HepG2 (cell line): ENCODE data around the gene TSTD1. TPM values are rescaled to one million over a fixed set of nuclear protein-coding genes. Genes with fewer than 3 reads are reported as not detected.

Experiments
- ARNTL ChIP-seq: sonication (generic); formaldehyde crosslinking; IDR thresholded peaks from 2 replicates; pipeline ENCODE4 v1.4.0; 2020; ENCODE audit warnings: mild to moderate bottlenecking, missing genetic modification reagents
- EHMT2 ChIP-seq: fragments of 200-600 bp; sonication (generic); IDR thresholded peaks from 2 replicates; pipeline ENCODE4 v1.7.0; 2017; ENCODE audit warnings: antibody characterized with exemption, low read depth, low read length, borderline replicate concordance
- GPN1 ChIP-seq: sonication (generic); formaldehyde crosslinking; IDR thresholded peaks from 2 replicates; pipeline ENCODE4 v1.5.1; 2020; ENCODE audit warnings: missing genetic modification reagents, borderline replicate concordance
- IKZF1 ChIP-seq: fragments of 450-650 bp; IDR thresholded peaks from 2 replicates; pipeline ENCODE4 v1.7.1; 2016
- NR2C2 ChIP-seq: sonication (generic); formaldehyde crosslinking; IDR thresholded peaks from 2 replicates; pipeline ENCODE4 v1.4.0; 2020; ENCODE audit warnings: missing genetic modification reagents, mild to moderate bottlenecking, moderate library complexity, borderline replicate concordance
- NR2F2 ChIP-seq: IDR thresholded peaks from 2 replicates; pipeline ENCODE4 v1.6.1; 2012; ENCODE audit warnings: low read depth, inconsistent platforms, borderline replicate concordance
- TRIM24 ChIP-seq: sonication (generic); formaldehyde crosslinking; IDR thresholded peaks from 2 replicates; pipeline ENCODE4 v1.8.0; 2022; ENCODE audit warnings: mild to moderate bottlenecking, missing genetic modification reagents
- ZFP90 ChIP-seq: sonication (generic); formaldehyde crosslinking; IDR thresholded peaks from 2 replicates; pipeline ENCODE4 v1.8.0; 2022; ENCODE audit warnings: missing genetic modification reagents, mild to moderate bottlenecking, inconsistent platforms, borderline replicate concordance
- ZNF720 ChIP-seq: sonication (generic); formaldehyde crosslinking; IDR thresholded peaks from 2 replicates; pipeline ENCODE4 v1.4.0; 2020; ENCODE audit warnings: missing genetic modification reagents
- ZSCAN31 ChIP-seq: sonication (generic); formaldehyde crosslinking; IDR thresholded peaks from 2 replicates; pipeline ENCODE4 v1.5.0; 2020; ENCODE audit warnings: low read depth, mild to moderate bottlenecking, missing genetic modification reagents
- polyA plus RNA-seq, 8 experiments: library from polyadenylated mRNA; depleted of rRNA in 3 of 8; stranded (reverse) in 7 of 8; unstranded in 1 of 8; fragments of >200 nt; fragmentation: Illumina TruSeq in 4 of 8; extraction: Trizol in 4 of 8; gene quantifications; 2 replicates each; pipeline versions ENCODE4 v1.2.1 to v1.2.3, GENCODE V29; 2011 to 2016; ENCODE audit warnings: low read depth in 4 of 8, missing spikeins in 1 of 8, mixed read lengths in 1 of 8; ENCODE audit not compliant: insufficient read depth in 1 of 8
- total RNA-seq, 5 experiments: library from RNA; depleted of rRNA; stranded (reverse); fragments of >200 nt; fragmentation: Illumina TruSeq; extraction: Trizol; gene quantifications; 2 replicates each; pipeline ENCODE4 v1.2.3, GENCODE V29; 2016; ENCODE audit warnings: low read depth in 1 of 5
- TF ChIP-seq, protein P1 (sequence below): IDR thresholded peaks from 2 replicates; pipeline ENCODE4 v1.6.1; 2016; ENCODE audit warnings: low read depth, missing genetic modification reagents, missing compliant biosample characterization
- TF ChIP-seq, protein P2 (sequence below): sonication (generic); formaldehyde crosslinking; IDR thresholded peaks from 2 replicates; pipeline ENCODE4 v1.4.0; 2020; ENCODE audit warnings: missing genetic modification reagents, borderline replicate concordance
- TF ChIP-seq, protein P3 (sequence below): sonication (generic); formaldehyde crosslinking; IDR thresholded peaks from 2 replicates; pipeline ENCODE4 v1.5.0; 2020; ENCODE audit warnings: missing genetic modification reagents
- TF ChIP-seq, protein P4 (sequence below): IDR thresholded peaks from 2 replicates; pipeline ENCODE4 v1.4.0; 2020; ENCODE audit warnings: mild to moderate bottlenecking, missing genetic modification reagents
- TF ChIP-seq, protein P5 (sequence below): sonication (generic); formaldehyde crosslinking; IDR thresholded peaks from 2 replicates; pipeline ENCODE4 v1.9.0; 2022; ENCODE audit warnings: missing genetic modification reagents, mild to moderate bottlenecking, borderline replicate concordance

Gene TSTD1
- total and polyA plus RNA-seq, 2 of the 13 experiments (the other 11 are each of a cell fraction or from before 2014, with no cell fraction given), result 0.15 to 0.31 TPM

DNA sequence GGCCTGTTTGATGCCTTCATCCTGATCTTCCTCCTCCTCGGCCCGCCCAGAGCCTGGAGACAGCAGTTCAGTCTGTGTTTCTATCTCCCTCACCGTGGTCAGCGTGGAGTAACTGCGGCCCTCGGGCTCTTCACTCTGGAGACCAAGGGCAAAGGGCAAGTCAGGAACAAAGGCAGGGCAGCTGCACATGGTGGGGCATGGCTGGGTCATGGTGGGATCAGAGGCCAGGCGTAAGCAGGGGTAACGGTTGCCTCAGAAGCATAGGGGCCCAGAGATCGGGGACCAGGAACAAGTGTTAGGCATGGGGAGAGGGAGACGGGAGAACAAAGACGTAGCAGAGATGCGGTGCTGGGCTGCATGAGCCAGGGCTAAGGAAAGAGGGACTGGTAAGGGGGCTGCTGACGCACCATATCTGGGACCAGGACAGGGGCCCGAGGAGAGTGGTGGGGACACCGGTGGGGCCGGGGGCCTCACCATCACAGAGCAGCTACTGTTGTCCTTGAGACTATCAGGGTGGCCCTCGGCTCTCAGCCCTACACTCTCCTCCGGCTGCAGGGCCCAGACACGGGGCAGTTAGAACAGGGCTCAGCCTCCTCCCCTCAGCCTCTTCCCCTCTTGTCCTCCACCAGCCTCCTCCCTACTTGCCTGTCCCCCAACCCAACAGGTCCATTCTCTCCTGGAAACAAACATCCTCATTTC lies 34.1 kb upstream of the TSTD1 start (continued):
- TF ChIP-seq, protein P1, sequence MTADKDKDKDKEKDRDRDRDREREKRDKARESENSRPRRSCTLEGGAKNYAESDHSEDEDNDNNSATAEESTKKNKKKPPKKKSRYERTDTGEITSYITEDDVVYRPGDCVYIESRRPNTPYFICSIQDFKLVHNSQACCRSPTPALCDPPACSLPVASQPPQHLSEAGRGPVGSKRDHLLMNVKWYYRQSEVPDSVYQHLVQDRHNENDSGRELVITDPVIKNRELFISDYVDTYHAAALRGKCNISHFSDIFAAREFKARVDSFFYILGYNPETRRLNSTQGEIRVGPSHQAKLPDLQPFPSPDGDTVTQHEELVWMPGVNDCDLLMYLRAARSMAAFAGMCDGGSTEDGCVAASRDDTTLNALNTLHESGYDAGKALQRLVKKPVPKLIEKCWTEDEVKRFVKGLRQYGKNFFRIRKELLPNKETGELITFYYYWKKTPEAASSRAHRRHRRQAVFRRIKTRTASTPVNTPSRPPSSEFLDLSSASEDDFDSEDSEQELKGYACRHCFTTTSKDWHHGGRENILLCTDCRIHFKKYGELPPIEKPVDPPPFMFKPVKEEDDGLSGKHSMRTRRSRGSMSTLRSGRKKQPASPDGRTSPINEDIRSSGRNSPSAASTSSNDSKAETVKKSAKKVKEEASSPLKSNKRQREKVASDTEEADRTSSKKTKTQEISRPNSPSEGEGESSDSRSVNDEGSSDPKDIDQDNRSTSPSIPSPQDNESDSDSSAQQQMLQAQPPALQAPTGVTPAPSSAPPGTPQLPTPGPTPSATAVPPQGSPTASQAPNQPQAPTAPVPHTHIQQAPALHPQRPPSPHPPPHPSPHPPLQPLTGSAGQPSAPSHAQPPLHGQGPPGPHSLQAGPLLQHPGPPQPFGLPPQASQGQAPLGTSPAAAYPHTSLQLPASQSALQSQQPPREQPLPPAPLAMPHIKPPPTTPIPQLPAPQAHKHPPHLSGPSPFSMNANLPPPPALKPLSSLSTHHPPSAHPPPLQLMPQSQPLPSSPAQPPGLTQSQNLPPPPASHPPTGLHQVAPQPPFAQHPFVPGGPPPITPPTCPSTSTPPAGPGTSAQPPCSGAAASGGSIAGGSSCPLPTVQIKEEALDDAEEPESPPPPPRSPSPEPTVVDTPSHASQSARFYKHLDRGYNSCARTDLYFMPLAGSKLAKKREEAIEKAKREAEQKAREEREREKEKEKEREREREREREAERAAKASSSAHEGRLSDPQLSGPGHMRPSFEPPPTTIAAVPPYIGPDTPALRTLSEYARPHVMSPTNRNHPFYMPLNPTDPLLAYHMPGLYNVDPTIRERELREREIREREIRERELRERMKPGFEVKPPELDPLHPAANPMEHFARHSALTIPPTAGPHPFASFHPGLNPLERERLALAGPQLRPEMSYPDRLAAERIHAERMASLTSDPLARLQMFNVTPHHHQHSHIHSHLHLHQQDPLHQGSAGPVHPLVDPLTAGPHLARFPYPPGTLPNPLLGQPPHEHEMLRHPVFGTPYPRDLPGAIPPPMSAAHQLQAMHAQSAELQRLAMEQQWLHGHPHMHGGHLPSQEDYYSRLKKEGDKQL (CRISPR knock-in tag), result no peak
- TF ChIP-seq GPN1 (CRISPR knock-in tag) (no peak), NR2C2 (CRISPR knock-in tag) (peak; percentile 71), ARNTL (CRISPR knock-in tag) (no peak), TRIM24 (CRISPR knock-in tag) (no peak), ZFP90 (0 out of 2 replicates have a peak, but pooled peaks have one; percentile 45), ZSCAN31 (peak; percentile 24; the same call in 1 of the 2 replicates), NR2F2 (0 out of 2 replicates have a peak, but pooled peaks have one; percentile 19), ZNF720 (CRISPR knock-in tag) (no peak), IKZF1 (no peak), EHMT2 (no peak)
- TF ChIP-seq, protein P2, sequence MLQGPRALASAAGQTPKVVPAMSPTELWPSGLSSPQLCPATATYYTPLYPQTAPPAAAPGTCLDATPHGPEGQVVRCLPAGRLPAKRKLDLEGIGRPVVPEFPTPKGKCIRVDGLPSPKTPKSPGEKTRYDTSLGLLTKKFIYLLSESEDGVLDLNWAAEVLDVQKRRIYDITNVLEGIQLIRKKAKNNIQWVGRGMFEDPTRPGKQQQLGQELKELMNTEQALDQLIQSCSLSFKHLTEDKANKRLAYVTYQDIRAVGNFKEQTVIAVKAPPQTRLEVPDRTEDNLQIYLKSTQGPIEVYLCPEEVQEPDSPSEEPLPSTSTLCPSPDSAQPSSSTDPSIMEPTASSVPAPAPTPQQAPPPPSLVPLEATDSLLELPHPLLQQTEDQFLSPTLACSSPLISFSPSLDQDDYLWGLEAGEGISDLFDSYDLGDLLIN (CRISPR knock-in tag), result no peak
- TF ChIP-seq, protein P3, sequence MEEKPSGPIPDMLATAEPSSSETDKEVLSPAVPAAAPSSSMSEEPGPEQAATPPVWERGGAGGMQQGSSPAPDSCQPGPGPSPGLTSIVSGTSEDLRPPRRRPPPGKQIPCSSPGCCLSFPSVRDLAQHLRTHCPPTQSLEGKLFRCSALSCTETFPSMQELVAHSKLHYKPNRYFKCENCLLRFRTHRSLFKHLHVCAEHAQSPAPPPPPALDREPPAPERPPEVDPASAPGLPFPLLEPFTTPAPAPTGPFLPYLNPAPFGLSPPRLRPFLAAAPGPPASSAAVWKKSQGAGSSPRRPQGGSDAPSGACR (CRISPR knock-in tag), result no peak; the same call in 1 of the 2 replicates
- TF ChIP-seq, protein P4, sequence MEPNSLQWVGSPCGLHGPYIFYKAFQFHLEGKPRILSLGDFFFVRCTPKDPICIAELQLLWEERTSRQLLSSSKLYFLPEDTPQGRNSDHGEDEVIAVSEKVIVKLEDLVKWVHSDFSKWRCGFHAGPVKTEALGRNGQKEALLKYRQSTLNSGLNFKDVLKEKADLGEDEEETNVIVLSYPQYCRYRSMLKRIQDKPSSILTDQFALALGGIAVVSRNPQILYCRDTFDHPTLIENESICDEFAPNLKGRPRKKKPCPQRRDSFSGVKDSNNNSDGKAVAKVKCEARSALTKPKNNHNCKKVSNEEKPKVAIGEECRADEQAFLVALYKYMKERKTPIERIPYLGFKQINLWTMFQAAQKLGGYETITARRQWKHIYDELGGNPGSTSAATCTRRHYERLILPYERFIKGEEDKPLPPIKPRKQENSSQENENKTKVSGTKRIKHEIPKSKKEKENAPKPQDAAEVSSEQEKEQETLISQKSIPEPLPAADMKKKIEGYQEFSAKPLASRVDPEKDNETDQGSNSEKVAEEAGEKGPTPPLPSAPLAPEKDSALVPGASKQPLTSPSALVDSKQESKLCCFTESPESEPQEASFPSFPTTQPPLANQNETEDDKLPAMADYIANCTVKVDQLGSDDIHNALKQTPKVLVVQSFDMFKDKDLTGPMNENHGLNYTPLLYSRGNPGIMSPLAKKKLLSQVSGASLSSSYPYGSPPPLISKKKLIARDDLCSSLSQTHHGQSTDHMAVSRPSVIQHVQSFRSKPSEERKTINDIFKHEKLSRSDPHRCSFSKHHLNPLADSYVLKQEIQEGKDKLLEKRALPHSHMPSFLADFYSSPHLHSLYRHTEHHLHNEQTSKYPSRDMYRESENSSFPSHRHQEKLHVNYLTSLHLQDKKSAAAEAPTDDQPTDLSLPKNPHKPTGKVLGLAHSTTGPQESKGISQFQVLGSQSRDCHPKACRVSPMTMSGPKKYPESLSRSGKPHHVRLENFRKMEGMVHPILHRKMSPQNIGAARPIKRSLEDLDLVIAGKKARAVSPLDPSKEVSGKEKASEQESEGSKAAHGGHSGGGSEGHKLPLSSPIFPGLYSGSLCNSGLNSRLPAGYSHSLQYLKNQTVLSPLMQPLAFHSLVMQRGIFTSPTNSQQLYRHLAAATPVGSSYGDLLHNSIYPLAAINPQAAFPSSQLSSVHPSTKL, result no peak
- TF ChIP-seq, protein P5, sequence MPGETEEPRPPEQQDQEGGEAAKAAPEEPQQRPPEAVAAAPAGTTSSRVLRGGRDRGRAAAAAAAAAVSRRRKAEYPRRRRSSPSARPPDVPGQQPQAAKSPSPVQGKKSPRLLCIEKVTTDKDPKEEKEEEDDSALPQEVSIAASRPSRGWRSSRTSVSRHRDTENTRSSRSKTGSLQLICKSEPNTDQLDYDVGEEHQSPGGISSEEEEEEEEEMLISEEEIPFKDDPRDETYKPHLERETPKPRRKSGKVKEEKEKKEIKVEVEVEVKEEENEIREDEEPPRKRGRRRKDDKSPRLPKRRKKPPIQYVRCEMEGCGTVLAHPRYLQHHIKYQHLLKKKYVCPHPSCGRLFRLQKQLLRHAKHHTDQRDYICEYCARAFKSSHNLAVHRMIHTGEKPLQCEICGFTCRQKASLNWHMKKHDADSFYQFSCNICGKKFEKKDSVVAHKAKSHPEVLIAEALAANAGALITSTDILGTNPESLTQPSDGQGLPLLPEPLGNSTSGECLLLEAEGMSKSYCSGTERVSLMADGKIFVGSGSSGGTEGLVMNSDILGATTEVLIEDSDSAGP (CRISPR knock-in tag), result peak; percentile 27; the same call in 1 of the 2 replicates
